ENCODE data around the gene MTX1. TPM values are rescaled to one million over a fixed set of nuclear protein-coding genes. Genes with fewer than 3 reads are reported as not detected.

MTX1 gene
- total RNA-seq, 2 experiments from 2014 or later = 43.9 to 70.2 TPM

GRCh38 chr1:155173478-155174323 is 34.8 kb upstream of the MTX1 start, which contains the start of gene TRIM46:
TRIM46 (plus strand) TSS chr1:155173849; CDS start chr1:155173967, 118 bp downstream.
- no TSS peak for BruUV-seq (replicated peaks)
- CTCF ChIA-PET (ENCODE audit: unreplicated experiment) = interaction anchor here (0.9 to 1.8 kb wide), 5 partner anchors 12 to 150 kb away, joined by 3 to 12 read pairs (median 3); partner anchors contain the start of gene THBS3
- H3K27ac ChIP-seq (ENCODE audit: low read depth, low read length, poor library complexity, severe bottlenecking) = peak within 1 kb of the TSS; percentile 64
- TF ChIP-seq EZH2phosphoT487 (IDR thresholded peaks at IDR 0.05; ENCODE audit: borderline replicate concordance, low read depth, low read length) (no peak), CTCF (conservative IDR thresholded peaks at IDR 0.05; ENCODE audit: low read length) (peak; percentile 62; the same call in 1 of the 2 replicates)
- H3K79me2 ChIP-seq (ENCODE audit: insufficient read depth, low read depth, low read length) = peaks cover 14% of the 10 kb centered on the region; the same call in 1 of the 2 replicates
- DNase-seq (ENCODE audit: low spot score) = peak; percentile 72
- intact Hi-C loops (cut with micrococcal nuclease; ENCODE audit: unreplicated experiment) = loop anchor here (1.0 to 2.0 kb wide), 2 partner anchors 33 to 54 kb away; partner anchors contain the start of gene DPM3
- H3K4me3 ChIP-seq (ENCODE audit: low read depth, low read length, poor library complexity, severe bottlenecking) = peak within 1 kb of the TSS; percentile 82
- peaks cover 17% of the 10 kb centered on the region; the same call in 1 of the 2 replicates for H3K36me3 ChIP-seq (ENCODE audit: insufficient read depth, low read length)
- POLR2A ChIA-PET = interaction anchor here (0.6 to 2.1 kb wide), 7 partner anchors 20 to 134 kb away, joined by 3 to 7 read pairs (median 6); no protein-coding TSS in a partner anchor
- H3K9me2 ChIP-seq (ENCODE audit: insufficient read depth, low read length) = no peaks in the 10 kb centered on the region
- H3K4me2 ChIP-seq (ENCODE audit: low read length) = peak within 1 kb of the TSS; percentile 91
- no peaks in the 10 kb centered on the region for H3K9me3 ChIP-seq (ENCODE audit: low read length)
- H3K4me1 ChIP-seq (ENCODE audit: insufficient read depth, low read length, poor library complexity, severe bottlenecking) = peaks cover 35% of the 10 kb centered on the region
- no peaks in the 10 kb centered on the region for H4K20me1 ChIP-seq (ENCODE audit: insufficient read depth, low read length)
- H2AFZ ChIP-seq (ENCODE audit: low read length) = peak within 1 kb of the TSS; percentile 90

GRCh38 chr1:155174324-155175280 is 33.9 kb upstream of the MTX1 start:
- H2AFZ ChIP-seq (ENCODE audit: low read length) = peak overlapping the region; percentile 90; the same call in 1 of the 2 replicates
- intact Hi-C loops (cut with micrococcal nuclease; ENCODE audit: unreplicated experiment) = loop anchor here (5.0 kb wide), 1 partner anchor 148 kb away; the partner anchor contains the start of gene RUSC1
- no peaks in the 10 kb centered on the region for H3K9me2 ChIP-seq (ENCODE audit: insufficient read depth, low read length)
- H3K36me3 ChIP-seq (ENCODE audit: insufficient read depth, low read length) = peaks cover 8% of the 10 kb centered on the region; the same call in 1 of the 2 replicates
- CTCF ChIA-PET (ENCODE audit: unreplicated experiment) = interaction anchor here (0.6 to 1.3 kb wide), 2 partner anchors 11 to 168 kb away, joined by 3 to 5 read pairs; no protein-coding TSS in a partner anchor
- H3K27ac ChIP-seq (ENCODE audit: low read depth, low read length, poor library complexity, severe bottlenecking) = peak overlapping the region; percentile 64
- H3K4me1 ChIP-seq (ENCODE audit: insufficient read depth, low read length, poor library complexity, severe bottlenecking) = peaks cover 35% of the 10 kb centered on the region
- peaks cover 14% of the 10 kb centered on the region; the same call in 1 of the 2 replicates for H3K79me2 ChIP-seq (ENCODE audit: insufficient read depth, low read depth, low read length)
- BruUV-seq (replicated peaks) = no TSS peak
- POLR2A ChIA-PET = interaction anchor here (0.7 to 2.1 kb wide), 2 partner anchors 20 to 50 kb away, joined by 3 to 7 read pairs; no protein-coding TSS in a partner anchor
- no peaks in the 10 kb centered on the region for H3K9me3 ChIP-seq (ENCODE audit: low read length)
- DNase-seq (ENCODE audit: low spot score) = peak; percentile 50
- H4K20me1 ChIP-seq (ENCODE audit: insufficient read depth, low read length) = no peaks in the 10 kb centered on the region
- TF ChIP-seq EZH2phosphoT487 (IDR thresholded peaks at IDR 0.05; ENCODE audit: borderline replicate concordance, low read depth, low read length) (no peak), CTCF (conservative IDR thresholded peaks at IDR 0.05; ENCODE audit: low read length) (no peak)
- peak overlapping the region; percentile 82 for H3K4me3 ChIP-seq (ENCODE audit: low read depth, low read length, poor library complexity, severe bottlenecking)
- H3K4me2 ChIP-seq (ENCODE audit: low read length) = peak overlapping the region; percentile 91

Data from OCI-LY7 (cell line).